PC-9 (cell line): ENCODE data around the gene KCNJ6. TPM values are rescaled to one million over a fixed set of nuclear protein-coding genes. Genes with fewer than 3 reads are reported as not detected.

Source experiments
- BruUV-seq: library from RNA; stranded (reverse); fragments of 400-500 nt; replicated peaks from 2 replicates; lab custom pipeline; 2021; lab: Mats Ljungman, UMichigan
- CTCF ChIA-PET: fragments of 300-600 bp; sonication (Branson Sonifier 250); formaldehyde crosslinking; loops from one replicate; lab custom pipeline; 2022; ENCODE audit warnings: antibody characterized with exemption; lab: Charles Lee
- POLR2A ChIA-PET: fragments of 300-600 bp; sonication (Branson Sonifier 250); formaldehyde crosslinking; loops from one replicate; lab custom pipeline; 2022; ENCODE audit warnings: antibody characterized with exemption; ENCODE audit not compliant: unreplicated experiment; lab: Charles Lee
- DNase-seq, 2 experiments: peaks; one replicate each; pipeline versions ENCODE4 v3.0.0 to v3.0.0-alpha.2; 2015 to 2022; ENCODE audit warnings: mixed read lengths in 1 of 2
- H2AFZ ChIP-seq: fragments of 200-600 bp; sonication (generic); 2 replicates; pipeline ENCODE4 v1.8.1; 2017; ENCODE audit warnings: antibody characterized with exemption
- H3F3A ChIP-seq: fragments of 200-600 bp; sonication (generic); 2 replicates; pipeline ENCODE4 v1.8.1; 2017; ENCODE audit warnings: antibody characterized with exemption, mild to moderate bottlenecking, low read depth; ENCODE audit not compliant: insufficient read depth
- H3K27ac ChIP-seq: fragments of 200-600 bp; sonication (generic); 2 replicates; pipeline ENCODE4 v1.6.1; 2016; ENCODE audit warnings: mixed run types
- H3K27me3 ChIP-seq: fragments of 200-600 bp; sonication (generic); 2 replicates; pipeline ENCODE4 v1.6.1; 2016; ENCODE audit warnings: low read depth, mixed run types; ENCODE audit not compliant: insufficient read depth
- H3K36me3 ChIP-seq: fragments of 200-600 bp; sonication (generic); 2 replicates; pipeline ENCODE4 v1.6.1; 2016; ENCODE audit warnings: low read depth, mixed run types
- H3K4me1 ChIP-seq: fragments of 200-600 bp; sonication (generic); replicated peaks from 2 replicates; pipeline ENCODE4 v1.6.1; 2016; ENCODE audit warnings: mixed run types; ENCODE audit not compliant: insufficient read depth
- H3K4me2 ChIP-seq: fragments of 200-600 bp; sonication (generic); 2 replicates; pipeline ENCODE4 v1.6.1; 2017; ENCODE audit warnings: mixed run types
- H3K4me3 ChIP-seq: fragments of 200-600 bp; sonication (generic); 2 replicates; pipeline ENCODE4 v1.6.1; 2016; ENCODE audit warnings: mixed run types
- H3K79me2 ChIP-seq: fragments of 200-600 bp; sonication (generic); 2 replicates; pipeline ENCODE4 v1.6.1; 2017; ENCODE audit warnings: low read depth, mixed run types
- H3K9me2 ChIP-seq: fragments of 200-600 bp; sonication (generic); 2 replicates; pipeline ENCODE4 v1.8.1; 2017; ENCODE audit warnings: mild to moderate bottlenecking; ENCODE audit not compliant: insufficient read depth
- H3K9me3 ChIP-seq: fragments of 200-600 bp; sonication (generic); 2 replicates; pipeline ENCODE4 v1.8.1; 2016; ENCODE audit warnings: low read depth; ENCODE audit not compliant: insufficient read depth
- H4K20me1 ChIP-seq: fragments of 200-600 bp; sonication (generic); 2 replicates; pipeline ENCODE4 v1.8.1; 2017; ENCODE audit not compliant: insufficient read depth
- CTCF ChIP-seq: fragments of 200-600 bp; sonication (generic); conservative IDR thresholded peaks from 2 replicates; pipeline ENCODE4 v1.6.1; 2017; ENCODE audit warnings: mixed run types, antibody characterized with exemption, mild to moderate bottlenecking, moderate library complexity
- EZH2 ChIP-seq: fragments of 200-600 bp; sonication (generic); IDR thresholded peaks from 2 replicates; pipeline ENCODE4 v1.8.0; 2017; ENCODE audit warnings: antibody characterized with exemption, low read depth
- intact Hi-C: fragments of 100-400 bp; cut with micrococcal nuclease; formaldehyde crosslinking; loops from one replicate; pipeline ENCODE4 v1.10.0; 2022; ENCODE audit not compliant: unreplicated experiment
- total RNA-seq: library from RNA; stranded (reverse); gene quantifications from 2 replicates; pipeline ENCODE4 v1.2.3, GENCODE V29; 2021

Gene KCNJ6
- total RNA-seq, 1 experiment from 2014 or later: not detected

GRCh38 chr21:37658121-37658816 is 258.0 kb downstream of the KCNJ6 start:
- POLR2A ChIA-PET: no interaction called here
- peak in 1 of 2 experiments; percentile 29 for DNase-seq
- no peak overlapping the region for H3K4me3 ChIP-seq
- H3K9me2 ChIP-seq: no peaks in the 10 kb centered on the region
- CTCF ChIA-PET: interaction anchor here (1.0 kb wide), 1 partner anchor 15 kb away, joined by 6 read pairs; no protein-coding TSS in a partner anchor
- intact Hi-C loops: loop anchor here (5.0 kb wide), 1 partner anchor 291 kb away; the partner anchor contains the start of gene DYRK1A
- H3K79me2 ChIP-seq: no peaks in the 10 kb centered on the region
- H3K27ac ChIP-seq: peak overlapping the region; percentile 84
- TSS peak; percentile 92 for BruUV-seq
- H2AFZ ChIP-seq: no peak overlapping the region; the same call in 1 of the 2 replicates
- H4K20me1 ChIP-seq: no peaks in the 10 kb centered on the region
- peaks cover 28% of the 10 kb centered on the region for H3K4me1 ChIP-seq
- no peaks in the 10 kb centered on the region for H3K36me3 ChIP-seq
- H3F3A ChIP-seq: peaks cover 16% of the 10 kb centered on the region; the same call in 1 of the 2 replicates
- no peak for TF ChIP-seq CTCF
- TF ChIP-seq EZH2: no peak
- no peaks in the 10 kb centered on the region for H3K9me3 ChIP-seq
- H3K27me3 ChIP-seq: no peaks in the 10 kb centered on the region
- H3K4me2 ChIP-seq: peak overlapping the region; percentile 58

GRCh38 chr21:37656899-37657298 is 259.4 kb downstream of the KCNJ6 start:
- intact Hi-C loops: loop anchor here (5.0 kb wide), 1 partner anchor 290 kb away; the partner anchor contains the start of gene DYRK1A
- H3K4me3 ChIP-seq: no peak overlapping the region
- no peak for DNase-seq
- H3K79me2 ChIP-seq: no peaks in the 10 kb centered on the region
- peaks cover 28% of the 10 kb centered on the region for H3K4me1 ChIP-seq
- H3K9me2 ChIP-seq: no peaks in the 10 kb centered on the region
- no peak overlapping the region for H2AFZ ChIP-seq
- H4K20me1 ChIP-seq: no peaks in the 10 kb centered on the region
- BruUV-seq: no TSS peak
- H3K27ac ChIP-seq: no peak overlapping the region
- POLR2A ChIA-PET: no interaction called here
- H3K9me3 ChIP-seq: no peaks in the 10 kb centered on the region
- H3K27me3 ChIP-seq: no peaks in the 10 kb centered on the region
- no peaks in the 10 kb centered on the region for H3K36me3 ChIP-seq
- no peak for TF ChIP-seq EZH2
- TF ChIP-seq CTCF: no peak
- peaks cover 16% of the 10 kb centered on the region; the same call in 1 of the 2 replicates for H3F3A ChIP-seq
- CTCF ChIA-PET: no interaction called here
- H3K4me2 ChIP-seq: no peak overlapping the region

GRCh38 chr21:37655611-37656300 is 260.5 kb downstream of the KCNJ6 start:
- no peaks in the 10 kb centered on the region for H3K9me3 ChIP-seq
- H3K4me1 ChIP-seq: peaks cover 28% of the 10 kb centered on the region
- POLR2A ChIA-PET: no interaction called here
- H3K79me2 ChIP-seq: no peaks in the 10 kb centered on the region
- no peak overlapping the region for H3K4me3 ChIP-seq
- no peaks in the 10 kb centered on the region for H3K36me3 ChIP-seq
- H3K27me3 ChIP-seq: no peaks in the 10 kb centered on the region
- H4K20me1 ChIP-seq: no peaks in the 10 kb centered on the region
- no peak overlapping the region for H3K27ac ChIP-seq
- H3F3A ChIP-seq: peaks cover 16% of the 10 kb centered on the region; the same call in 1 of the 2 replicates
- no peaks in the 10 kb centered on the region for H3K9me2 ChIP-seq
- intact Hi-C loops: loop anchor here (5.0 kb wide), 1 partner anchor 288 kb away; the partner anchor contains the start of gene DYRK1A
- no peak overlapping the region for H2AFZ ChIP-seq
- TF ChIP-seq EZH2 (no peak), CTCF (no peak)
- DNase-seq: no peak
- no TSS peak for BruUV-seq
- H3K4me2 ChIP-seq: no peak overlapping the region
- CTCF ChIA-PET: no interaction called here
